HAP-1 (cell line): Measurements from ENCODE around the gene TOM1.

Experiments
- DNase-seq, 2 experiments: peaks; one replicate each; pipeline ENCODE4 v3.0.0-alpha.2; 2016 to 2020; ENCODE audit warnings: low spot score in 2 of 2
- H3K27me3 ChIP-seq: fragments of 250-450 bp; sonication (Bioruptor Pico); 2 replicates; pipeline ENCODE4 v1.5.1; 2020; ENCODE audit warnings: low read depth, mild to moderate bottlenecking, moderate library complexity
- H3K36me3 ChIP-seq: fragments of 250-450 bp; sonication (Bioruptor Pico); replicated peaks from 2 replicates; pipeline ENCODE4 v1.5.1; 2020; ENCODE audit warnings: mild to moderate bottlenecking
- H3K4me1 ChIP-seq: fragments of 250-450 bp; sonication (Bioruptor Pico); 2 replicates; pipeline ENCODE4 v1.5.1; 2020; ENCODE audit warnings: mild to moderate bottlenecking
- H3K4me3 ChIP-seq: fragments of 250-450 bp; sonication (Bioruptor Pico); 2 replicates; pipeline ENCODE4 v1.5.1; 2020; ENCODE audit warnings: mild to moderate bottlenecking, moderate library complexity
- H3K9me3 ChIP-seq: fragments of 250-450 bp; sonication (Bioruptor Pico); 2 replicates; pipeline ENCODE4 v1.5.1; 2020; ENCODE audit warnings: mild to moderate bottlenecking, moderate library complexity
- in situ Hi-C: fragments of 300-500 bp; cut with MboI; formaldehyde crosslinking; loops from 3 replicates; pipeline ENCODE4 v1.14.3; 2020; ENCODE audit warnings: low sequenced_read_pairs, inconsistent platforms, mixed read lengths

TOM1 gene

DNA sequence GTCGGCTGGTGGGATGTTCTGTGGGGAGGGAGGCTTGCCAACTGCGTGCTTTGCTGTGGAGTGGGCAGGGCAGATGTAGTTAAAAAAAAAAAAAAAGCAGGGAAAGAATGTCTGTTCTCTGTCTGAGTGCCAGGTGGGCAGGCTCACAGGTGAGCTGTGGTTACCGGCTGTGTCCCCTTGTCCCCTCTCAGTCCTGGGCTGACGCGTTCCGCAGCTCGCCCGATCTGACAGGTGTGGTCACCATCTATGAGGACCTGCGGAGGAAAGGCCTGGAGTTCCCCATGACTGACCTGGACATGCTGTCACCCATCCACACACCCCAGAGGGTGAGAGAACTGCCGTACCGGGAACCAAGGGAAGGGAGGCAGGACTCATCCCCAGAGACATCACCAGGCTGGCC is 23.6 kb downstream of the TOM1 start:
- no peak for DNase-seq
- Histone ChIP-seq H3K36me3 (peaks cover 11% of the 10 kb centered on the region; the same call in 1 of the 2 replicates), H3K9me3 (no peaks in the 10 kb centered on the region), H3K4me1 (no peaks in the 10 kb centered on the region), H3K27me3 (no peaks in the 10 kb centered on the region), H3K4me3 (no peak overlapping the region)
- in situ Hi-C loops = no loop called here

DNA sequence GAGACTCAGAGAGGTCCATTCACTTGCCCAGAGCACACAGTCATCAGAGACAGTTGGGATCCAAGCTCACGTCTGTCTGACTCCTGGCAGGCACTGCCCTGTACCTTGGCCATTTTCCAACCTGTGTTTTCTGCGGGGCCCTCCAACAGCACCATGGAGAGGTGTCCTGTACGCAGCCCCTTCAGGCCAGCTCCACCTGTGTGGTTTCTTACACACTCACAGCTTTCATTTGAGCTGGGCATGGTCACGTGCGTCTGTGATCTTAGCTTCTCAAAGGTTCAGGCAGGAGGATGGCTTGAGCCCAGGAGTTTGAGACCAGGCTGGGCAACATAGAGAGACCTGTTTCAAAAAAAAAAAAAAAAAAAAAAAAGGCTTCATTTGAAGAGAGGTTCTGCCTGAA is 24.4 kb downstream of the TOM1 start:
- H3K4me1 ChIP-seq = no peaks in the 10 kb centered on the region
- DNase-seq = no peak
- H3K36me3 ChIP-seq = peaks cover 11% of the 10 kb centered on the region; the same call in 1 of the 2 replicates
- H3K27me3 ChIP-seq = no peaks in the 10 kb centered on the region
- in situ Hi-C loops = no loop called here
- no peaks in the 10 kb centered on the region for H3K9me3 ChIP-seq
- H3K4me3 ChIP-seq = no peak overlapping the region

- in situ Hi-C loops = no loop called here
- H3K36me3 ChIP-seq = peaks cover 11% of the 10 kb centered on the region; the same call in 1 of the 2 replicates
- H3K9me3 ChIP-seq = no peaks in the 10 kb centered on the region
- H3K4me3 ChIP-seq = no peak overlapping the region
- DNase-seq = no peak
- H3K27me3 ChIP-seq = no peaks in the 10 kb centered on the region
- no peaks in the 10 kb centered on the region for H3K4me1 ChIP-seq
Measured at GRCh38 chr22:35324762-35325161, 25.1 kb downstream of the TOM1 start.

DNA sequence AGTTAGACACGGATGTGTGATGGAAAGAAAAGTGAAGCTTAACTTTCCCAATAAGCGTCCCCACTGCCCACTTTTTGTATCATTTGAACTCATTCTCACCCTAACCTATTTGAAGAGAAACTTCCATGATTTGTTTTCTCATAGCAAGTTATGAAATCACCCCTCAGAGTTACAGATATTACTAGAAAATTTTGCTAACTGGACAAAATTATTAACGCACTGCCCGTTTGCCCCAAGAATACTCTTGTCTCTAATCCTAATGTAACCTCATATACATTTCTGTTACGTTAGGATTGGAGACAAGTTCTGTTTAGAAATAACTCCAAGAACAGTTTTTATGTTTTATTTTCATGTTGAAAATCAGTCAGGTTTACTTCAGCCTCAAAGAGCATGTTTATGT is 25.5 kb downstream of the TOM1 start:
- no peak for DNase-seq
- H3K36me3 ChIP-seq = peaks cover 11% of the 10 kb centered on the region; the same call in 1 of the 2 replicates
- H3K4me3 ChIP-seq = no peak overlapping the region
- H3K4me1 ChIP-seq = no peaks in the 10 kb centered on the region
- H3K9me3 ChIP-seq = no peaks in the 10 kb centered on the region
- in situ Hi-C loops = no loop called here
- H3K27me3 ChIP-seq = no peaks in the 10 kb centered on the region

DNA sequence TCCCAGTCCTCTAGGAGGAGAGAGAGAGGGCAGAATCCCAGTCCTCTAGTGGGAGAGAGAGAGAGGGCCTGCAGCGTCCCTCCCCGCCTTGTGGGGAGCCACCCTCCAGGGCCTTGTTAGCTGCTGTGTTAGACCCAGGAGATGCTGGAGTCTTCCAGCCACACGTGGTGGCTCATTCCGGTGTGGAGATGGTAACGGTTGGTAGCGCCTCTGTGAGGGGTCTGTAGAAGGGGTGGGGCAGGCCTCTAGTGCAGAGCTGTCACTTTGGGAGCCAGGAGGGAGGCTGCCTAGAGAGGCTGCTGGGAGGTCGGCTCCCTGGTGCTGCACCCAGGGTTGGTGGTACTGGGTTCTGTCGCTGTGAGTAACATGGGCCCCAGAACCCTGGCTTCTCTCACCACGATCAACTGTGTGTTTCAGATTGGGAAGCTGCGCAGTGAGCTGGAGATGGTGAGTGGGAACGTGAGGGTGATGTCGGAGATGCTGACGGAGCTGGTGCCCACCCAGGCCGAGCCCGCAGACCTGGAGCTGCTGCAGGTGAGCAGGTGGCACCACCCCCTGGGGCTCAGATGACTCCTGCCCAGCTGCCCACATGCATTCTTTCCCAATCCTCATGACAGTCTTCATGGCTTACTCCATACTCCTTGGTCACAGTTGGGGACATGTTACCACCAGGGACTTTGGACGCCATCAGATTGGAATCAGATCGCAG is 27.3 kb downstream of the TOM1 start:
- Histone ChIP-seq H3K4me3 (no peak overlapping the region), H3K4me1 (no peaks in the 10 kb centered on the region), H3K36me3 (peaks cover 11% of the 10 kb centered on the region), H3K9me3 (no peaks in the 10 kb centered on the region), H3K27me3 (no peaks in the 10 kb centered on the region)
- in situ Hi-C loops = no loop called here
- DNase-seq = no peak

- in situ Hi-C loops = no loop called here
- no peak for DNase-seq
- Histone ChIP-seq H3K9me3 (no peaks in the 10 kb centered on the region), H3K27me3 (no peaks in the 10 kb centered on the region), H3K4me3 (no peak overlapping the region), H3K4me1 (no peaks in the 10 kb centered on the region), H3K36me3 (peaks cover 11% of the 10 kb centered on the region)
Measured at GRCh38 chr22:35327690-35328471, 28.2 kb downstream of the TOM1 start.

DNA sequence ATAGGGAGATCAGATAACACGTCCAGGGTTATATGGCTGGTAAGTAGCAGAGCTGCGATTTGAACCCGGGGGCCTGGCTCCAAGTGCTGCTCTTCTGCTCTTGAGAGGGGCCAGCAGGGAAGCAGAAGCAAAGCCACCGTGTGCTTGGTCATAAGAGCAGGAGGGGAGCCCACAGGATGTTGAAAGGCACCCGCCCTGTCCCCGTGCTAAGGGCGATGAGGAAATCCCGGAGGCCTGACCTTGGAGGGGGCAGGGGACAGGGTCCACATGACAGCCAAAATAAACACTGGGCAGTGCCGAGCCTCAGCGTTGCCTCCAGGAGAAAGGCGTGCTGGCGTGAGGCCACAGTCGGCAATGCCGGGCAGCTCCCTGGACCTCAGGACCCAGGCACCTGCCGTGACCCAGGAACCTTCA is 28.8 kb downstream of the TOM1 start:
- in situ Hi-C loops = no loop called here
- Histone ChIP-seq H3K36me3 (peaks cover 11% of the 10 kb centered on the region), H3K27me3 (no peaks in the 10 kb centered on the region), H3K4me1 (no peaks in the 10 kb centered on the region), H3K4me3 (no peak overlapping the region), H3K9me3 (no peaks in the 10 kb centered on the region)
- DNase-seq = no peak

- no peaks in the 10 kb centered on the region for H3K4me1 ChIP-seq
- peaks cover 11% of the 10 kb centered on the region for H3K36me3 ChIP-seq
- DNase-seq = no peak
- in situ Hi-C loops = no loop called here
- no peaks in the 10 kb centered on the region for H3K27me3 ChIP-seq
- no peak overlapping the region for H3K4me3 ChIP-seq
- no peaks in the 10 kb centered on the region for H3K9me3 ChIP-seq
Measured at GRCh38 chr22:35329114-35329847, 29.6 kb downstream of the TOM1 start.

DNA sequence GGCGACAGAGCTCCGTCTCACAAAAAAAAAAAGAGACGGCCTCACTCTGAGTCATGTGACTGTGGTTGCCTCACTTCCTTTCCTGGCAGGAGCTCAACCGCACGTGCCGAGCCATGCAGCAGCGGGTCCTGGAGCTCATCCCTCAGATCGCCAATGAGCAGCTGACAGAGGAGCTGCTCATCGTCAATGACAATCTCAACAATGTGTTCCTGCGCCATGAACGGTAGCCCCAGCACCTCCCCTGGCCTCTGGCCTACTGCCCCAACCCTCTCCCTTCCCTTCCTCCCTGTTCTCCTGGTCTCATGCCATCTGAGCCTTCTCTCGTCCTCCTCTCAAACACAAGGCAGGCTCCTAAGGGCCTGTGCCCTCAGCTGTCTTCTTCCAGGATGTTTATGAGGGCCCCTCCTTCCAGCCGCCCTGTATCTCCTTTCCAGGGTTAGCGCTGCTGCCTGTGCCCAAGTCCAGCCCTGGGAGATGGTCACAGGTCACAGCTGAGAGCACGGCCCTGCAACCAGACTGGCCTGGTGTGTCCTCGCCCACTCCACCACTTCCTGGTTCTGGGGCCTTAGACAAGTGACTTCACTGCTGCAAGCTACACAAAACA is 30.7 kb downstream of the TOM1 start:
- DNase-seq = no peak
- no peaks in the 10 kb centered on the region for H3K27me3 ChIP-seq
- no peaks in the 10 kb centered on the region for H3K4me1 ChIP-seq
- in situ Hi-C loops = no loop called here
- no peak overlapping the region for H3K4me3 ChIP-seq
- peaks cover 5% of the 10 kb centered on the region for H3K36me3 ChIP-seq
- no peaks in the 10 kb centered on the region for H3K9me3 ChIP-seq

DNA sequence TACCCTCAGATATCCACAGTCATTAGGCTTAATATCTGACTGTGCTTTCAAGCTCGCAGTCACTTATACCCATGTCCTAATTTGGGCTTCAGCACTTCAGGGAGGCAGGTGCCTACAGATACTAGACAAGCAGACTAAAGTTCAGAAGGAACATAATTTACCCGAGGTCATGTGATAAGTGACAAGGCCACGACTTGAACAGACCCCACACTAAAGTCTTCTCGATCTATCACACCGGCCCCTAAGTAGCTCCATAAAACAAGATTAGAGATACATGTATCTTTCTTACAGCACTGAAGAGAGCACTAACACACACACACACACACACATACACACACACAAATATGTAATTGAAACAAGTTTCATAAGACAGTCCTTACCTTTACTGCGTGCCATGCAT is 32.6 kb downstream of the TOM1 start:
- H3K27me3 ChIP-seq = no peaks in the 10 kb centered on the region
- H3K9me3 ChIP-seq = no peaks in the 10 kb centered on the region
- in situ Hi-C loops = no loop called here
- H3K4me1 ChIP-seq = no peaks in the 10 kb centered on the region
- peaks cover 5% of the 10 kb centered on the region for H3K36me3 ChIP-seq
- H3K4me3 ChIP-seq = no peak overlapping the region
- DNase-seq = no peak

DNA sequence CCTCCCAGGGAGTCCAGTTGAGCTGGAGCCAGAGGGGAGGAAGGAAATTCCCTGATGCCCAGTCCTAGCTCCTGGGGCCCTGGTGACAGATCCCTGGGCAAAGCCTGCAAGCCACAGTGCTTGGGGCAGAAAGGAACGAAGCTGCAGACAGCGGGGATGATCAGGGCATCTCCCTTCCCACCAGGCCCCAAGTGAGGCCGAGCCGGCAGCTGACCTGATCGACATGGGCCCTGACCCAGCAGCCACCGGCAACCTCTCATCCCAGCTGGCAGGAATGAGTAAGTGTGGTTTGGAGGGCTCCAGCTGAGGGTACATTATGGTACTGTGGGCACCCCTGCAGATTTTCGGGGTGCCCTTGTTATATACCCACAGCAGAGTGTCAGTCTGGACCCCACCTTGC is 33.5 kb downstream of the TOM1 start:
- in situ Hi-C loops = no loop called here
- H3K36me3 ChIP-seq = no peaks in the 10 kb centered on the region; the same call in none of the 2 replicates
- H3K27me3 ChIP-seq = no peaks in the 10 kb centered on the region
- H3K9me3 ChIP-seq = no peaks in the 10 kb centered on the region
- H3K4me3 ChIP-seq = no peak overlapping the region
- no peaks in the 10 kb centered on the region for H3K4me1 ChIP-seq
- DNase-seq = no peak

DNA sequence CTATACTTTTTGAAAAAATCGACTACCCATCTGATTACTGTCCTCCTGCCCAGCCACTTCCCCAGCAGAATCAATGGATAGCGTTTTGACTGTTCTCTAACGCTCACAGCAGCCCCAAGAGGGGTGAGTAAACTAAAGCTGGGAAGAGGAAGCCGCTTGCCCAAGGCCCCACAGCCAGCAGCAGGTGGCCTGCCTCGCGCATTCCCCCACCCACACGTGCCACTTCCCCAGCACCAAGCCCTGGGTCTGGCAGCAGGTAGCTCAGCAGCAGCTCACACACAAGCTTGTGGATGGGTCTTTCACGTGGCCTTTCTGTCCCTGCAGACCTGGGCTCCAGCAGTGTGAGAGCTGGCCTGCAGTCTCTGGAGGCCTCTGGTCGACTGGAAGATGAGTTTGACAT is 34.3 kb downstream of the TOM1 start:
- no peaks in the 10 kb centered on the region; the same call in none of the 2 replicates for H3K36me3 ChIP-seq
- H3K27me3 ChIP-seq = no peaks in the 10 kb centered on the region
- H3K4me1 ChIP-seq = no peaks in the 10 kb centered on the region
- no peaks in the 10 kb centered on the region for H3K9me3 ChIP-seq
- in situ Hi-C loops = no loop called here
- DNase-seq = no peak
- no peak overlapping the region for H3K4me3 ChIP-seq

DNA sequence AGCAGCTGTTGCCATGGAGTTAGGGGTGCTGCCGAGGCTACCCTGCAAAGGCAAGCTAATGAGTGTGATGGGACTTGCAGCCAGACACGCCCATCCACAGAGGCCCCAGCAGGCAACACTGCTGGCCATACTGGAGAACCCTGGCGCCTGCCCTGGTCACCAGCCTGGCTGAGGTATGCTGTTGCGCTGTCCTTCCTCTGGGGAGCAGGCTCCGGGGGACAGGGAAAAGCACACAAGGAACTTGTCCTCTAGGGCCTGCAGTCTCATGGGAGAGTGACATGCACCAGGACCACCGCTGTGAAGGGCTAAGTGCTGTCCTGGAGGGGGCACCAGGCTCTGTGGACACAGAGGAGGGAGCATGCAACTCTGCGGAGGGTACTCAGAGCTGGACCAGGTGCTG is 35.8 kb downstream of the TOM1 start:
- Histone ChIP-seq H3K27me3 (no peaks in the 10 kb centered on the region), H3K9me3 (no peaks in the 10 kb centered on the region), H3K36me3 (no peaks in the 10 kb centered on the region; the same call in none of the 2 replicates), H3K4me3 (no peak overlapping the region), H3K4me1 (no peaks in the 10 kb centered on the region)
- in situ Hi-C loops = no loop called here
- DNase-seq = no peak
